Measurements from ENCODE around the gene NENF. TPM values are rescaled to one million over a fixed set of nuclear protein-coding genes. Genes with fewer than 3 reads are reported as not detected.

Gene NENF
- polyA plus RNA-seq, 1 experiment: 73.4 TPM

DNA sequence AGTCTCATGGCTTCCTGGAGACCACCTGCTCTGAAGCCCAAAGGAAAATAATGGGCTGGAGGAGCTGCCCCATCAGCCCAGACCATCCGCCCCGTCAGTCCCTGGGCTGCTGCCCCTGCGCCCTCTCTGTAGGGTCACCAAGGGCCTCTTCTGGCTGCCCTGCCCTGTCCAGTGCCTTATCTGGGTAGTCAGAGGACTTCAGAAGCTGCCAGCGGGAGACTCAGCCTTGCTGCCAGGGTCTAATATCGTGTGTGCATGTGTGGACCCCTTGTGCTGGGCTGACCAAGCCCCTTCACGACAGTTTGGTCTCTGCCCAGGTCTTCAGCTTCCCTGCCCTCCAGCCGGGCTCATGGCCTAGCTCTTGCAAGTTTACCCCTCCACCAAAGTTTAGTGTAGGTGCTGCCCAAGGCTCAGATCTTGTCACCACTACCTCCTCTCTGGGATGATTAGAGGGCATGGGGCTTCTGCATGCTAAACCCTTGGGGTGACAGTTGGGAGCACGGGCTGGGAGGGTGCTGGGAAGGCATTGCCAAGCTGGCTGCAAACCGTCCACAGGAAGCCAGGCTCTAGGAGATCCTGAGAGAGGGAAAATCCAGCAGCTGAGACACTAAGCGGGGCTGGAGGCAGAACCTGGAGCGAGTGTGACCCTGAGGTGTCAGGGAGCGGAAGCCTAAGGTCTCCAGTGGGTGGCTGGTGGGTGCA is 20.6 kb downstream of the NENF start:
- no peak for DNase-seq (ENCODE audit: low read depth, low spot score)
- CTCF ChIA-PET: interaction anchor here (0.8 to 8.1 kb wide), 9 partner anchors 13 to 773 kb away, joined by 3 to 283 read pairs (median 48); partner anchors contain the start of genes DTL and INTS7
- POLR2A ChIA-PET: no interaction called here
- H3K9me3 ChIP-seq (ENCODE audit: control insufficient read depth, insufficient read depth, low read length): peaks cover 8% of the 10 kb centered on the region
- H3K27ac ChIP-seq (ENCODE audit: low read depth, low read length): no peak overlapping the region
- no peaks in the 10 kb centered on the region for H3K27me3 ChIP-seq (ENCODE audit: control insufficient read depth, insufficient read depth, low read length)
- no peak overlapping the region for H3K4me3 ChIP-seq (ENCODE audit: low read depth, low read length)
- TF ChIP-seq, protein P1, sequence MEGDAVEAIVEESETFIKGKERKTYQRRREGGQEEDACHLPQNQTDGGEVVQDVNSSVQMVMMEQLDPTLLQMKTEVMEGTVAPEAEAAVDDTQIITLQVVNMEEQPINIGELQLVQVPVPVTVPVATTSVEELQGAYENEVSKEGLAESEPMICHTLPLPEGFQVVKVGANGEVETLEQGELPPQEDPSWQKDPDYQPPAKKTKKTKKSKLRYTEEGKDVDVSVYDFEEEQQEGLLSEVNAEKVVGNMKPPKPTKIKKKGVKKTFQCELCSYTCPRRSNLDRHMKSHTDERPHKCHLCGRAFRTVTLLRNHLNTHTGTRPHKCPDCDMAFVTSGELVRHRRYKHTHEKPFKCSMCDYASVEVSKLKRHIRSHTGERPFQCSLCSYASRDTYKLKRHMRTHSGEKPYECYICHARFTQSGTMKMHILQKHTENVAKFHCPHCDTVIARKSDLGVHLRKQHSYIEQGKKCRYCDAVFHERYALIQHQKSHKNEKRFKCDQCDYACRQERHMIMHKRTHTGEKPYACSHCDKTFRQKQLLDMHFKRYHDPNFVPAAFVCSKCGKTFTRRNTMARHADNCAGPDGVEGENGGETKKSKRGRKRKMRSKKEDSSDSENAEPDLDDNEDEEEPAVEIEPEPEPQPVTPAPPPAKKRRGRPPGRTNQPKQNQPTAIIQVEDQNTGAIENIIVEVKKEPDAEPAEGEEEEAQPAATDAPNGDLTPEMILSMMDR (IDR thresholded peaks at IDR 0.05; ENCODE audit: low read depth, low read length): no peak

GRCh38 chr1:212454741-212455140 is 22.0 kb downstream of the NENF start:
- no peak for DNase-seq (ENCODE audit: low read depth, low spot score)
- ChIA-PET POLR2A (no interaction called here), CTCF (interaction anchor here (0.9 to 8.1 kb wide), 25 partner anchors 13 to 776 kb away, joined by 3 to 283 read pairs (median 9); partner anchors contain the start of genes DTL and INTS7)
- TF ChIP-seq, protein P1 (IDR thresholded peaks at IDR 0.05; ENCODE audit: low read depth, low read length): no peak
- Histone ChIP-seq H3K27me3 (ENCODE audit: control insufficient read depth, insufficient read depth, low read length) (no peaks in the 10 kb centered on the region), H3K9me3 (ENCODE audit: control insufficient read depth, insufficient read depth, low read length) (peaks cover 12% of the 10 kb centered on the region), H3K27ac (ENCODE audit: low read depth, low read length) (no peak overlapping the region), H3K4me3 (ENCODE audit: low read depth, low read length) (no peak overlapping the region)

- ChIA-PET CTCF (interaction anchor here (0.6 to 8.1 kb wide), 91 partner anchors 11 to 779 kb away, joined by 3 to 283 read pairs (median 5); partner anchors contain the start of genes DTL, INTS7, NENF and NSL1), POLR2A (interaction anchor here (0.6 to 1.6 kb wide), 3 partner anchors 153 to 561 kb away, joined by 3 to 6 read pairs (median 3); partner anchors contain the start of gene ATF3)
- Histone ChIP-seq H3K4me3 (ENCODE audit: low read depth, low read length) (no peak overlapping the region), H3K9me3 (ENCODE audit: control insufficient read depth, insufficient read depth, low read length) (peaks cover 12% of the 10 kb centered on the region), H3K27me3 (ENCODE audit: control insufficient read depth, insufficient read depth, low read length) (no peaks in the 10 kb centered on the region), H3K27ac (ENCODE audit: low read depth, low read length) (no peak overlapping the region)
- TF ChIP-seq, protein P1 (IDR thresholded peaks at IDR 0.05; ENCODE audit: low read depth, low read length): no peak
- DNase-seq (ENCODE audit: low read depth, low spot score): no peak
These were observed 22.7 kb downstream of the NENF start for GRCh38 chr1:212455401-212455800.

- peak; percentile 72 for DNase-seq (ENCODE audit: low read depth, low spot score)
- no peaks in the 10 kb centered on the region for H3K27me3 ChIP-seq (ENCODE audit: control insufficient read depth, insufficient read depth, low read length)
- H3K4me3 ChIP-seq (ENCODE audit: low read depth, low read length): peak overlapping the region; percentile 4; the same call in 1 of the 2 replicates
- POLR2A ChIA-PET: interaction anchor here (0.6 to 1.6 kb wide), 4 partner anchors 10 to 560 kb away, joined by 3 to 6 read pairs (median 4); partner anchors contain the start of gene ATF3
- H3K9me3 ChIP-seq (ENCODE audit: control insufficient read depth, insufficient read depth, low read length): peaks cover 12% of the 10 kb centered on the region
- CTCF ChIA-PET: interaction anchor here (0.6 to 8.1 kb wide), 115 partner anchors 12 to 1571 kb away, joined by 3 to 283 read pairs (median 4); partner anchors contain the start of genes DTL, INTS7, NENF and NSL1
- no peak overlapping the region for H3K27ac ChIP-seq (ENCODE audit: low read depth, low read length)
- TF ChIP-seq, protein P1 (IDR thresholded peaks at IDR 0.05; ENCODE audit: low read depth, low read length): peak; percentile 96
These were observed 23.2 kb downstream of the NENF start for GRCh38 chr1:212455803-212456528.

Measured in AG04450 (cell line).